HepG2 (cell line): Measurements from ENCODE around the gene SUSD3. TPM values are rescaled to one million over a fixed set of nuclear protein-coding genes. Genes with fewer than 3 reads are reported as not detected.

Source experiments
- ATAC-seq: fragments of 200-7000 bp; cut with Tn5 transposase; 3 replicates; pipeline ENCODE4 v1.9.1; 2020; ENCODE audit warnings: mild to moderate bottlenecking, moderate library complexity
- BruUV-seq: library from RNA; stranded (reverse); fragments of 400-500 nt; replicated peaks from 2 replicates; lab custom pipeline; 2021; lab: Mats Ljungman, UMichigan
- CTCF ChIA-PET: fragments of 300-600 bp; formaldehyde crosslinking; extraction: SDS; loops from one replicate; lab custom pipeline; 2021; ENCODE audit warnings: low total read pairs, inconsistent platforms, low intra/inter-chr PET ratio; lab: Yijun Ruan, JAX
- POLR2A ChIA-PET: fragments of 350-600 bp; sonication (Branson Sonifier 250); formaldehyde crosslinking; loops from one replicate; lab custom pipeline; 2020; ENCODE audit warnings: antibody characterized with exemption, inconsistent platforms; lab: Yijun Ruan, JAX
- DNase-seq: peaks from one replicate; pipeline ENCODE4 v3.0.0-alpha.2; 2015; ENCODE audit warnings: low spot score
- FAIRE-seq: peaks from 3 replicates; lab custom pipeline; 2011; peaks lifted over from hg19 to GRCh38; lab: Jason Lieb, UNC
- H2AFZ ChIP-seq: one replicate; pipeline ENCODE4 v1.6.1; 2011; ENCODE audit warnings: low read length, inconsistent platforms
- H3K27ac ChIP-seq: fragments of 300-600 bp; 3 replicates; pipeline ENCODE4 v1.8.0; 2011; ENCODE audit warnings: mixed run types, mild to moderate bottlenecking, mixed read lengths, low read length, inconsistent platforms; ENCODE audit not compliant: insufficient read depth; ENCODE audit errors: extremely low read length
- H3K27me3 ChIP-seq, 2 experiments: fragments of 200-600 bp in 1 of 2; 2 replicates in 1 of 2; 3 replicates in 1 of 2; pipeline versions ENCODE4 v1.6.0 to v1.8.0; 2011; ENCODE audit warnings: low read length in 2 of 2, mild to moderate bottlenecking in 2 of 2, moderate library complexity in 2 of 2, inconsistent platforms in 1 of 2; ENCODE audit not compliant: insufficient read depth in 2 of 2, control insufficient read depth in 1 of 2
- H3K36me3 ChIP-seq, 2 experiments: fragments of 200-600 bp in 1 of 2; replicated peaks in 1 of 2; 2 replicates in 1 of 2; 3 replicates in 1 of 2; pipeline versions ENCODE4 v1.5.1 to v1.8.0; 2011; ENCODE audit warnings: low read length in 2 of 2, inconsistent platforms in 1 of 2; ENCODE audit not compliant: insufficient read depth in 2 of 2, control insufficient read depth in 1 of 2
- H3K4me1 ChIP-seq: 2 replicates; pipeline ENCODE4 v1.5.1; 2012; ENCODE audit warnings: low read length, inconsistent platforms; ENCODE audit not compliant: insufficient read depth
- H3K4me2 ChIP-seq: 2 replicates; pipeline ENCODE4 v1.6.0; 2011; ENCODE audit warnings: low read depth, low read length, inconsistent platforms
- H3K4me3 ChIP-seq, 3 experiments: fragments of 200-600 bp in 1 of 3; sonication (generic), shearing (Covaris generic) in 1 of 3; replicated peaks in 1 of 3; 2 replicates each; pipeline ENCODE4 v1.5.1; 2011 to 2016; ENCODE audit warnings: low read length in 3 of 3, inconsistent platforms in 2 of 3, low read depth in 2 of 3, mild to moderate bottlenecking in 2 of 3, control low read depth in 1 of 3, mixed read lengths in 1 of 3; ENCODE audit not compliant: insufficient read depth in 1 of 3
- H3K79me2 ChIP-seq: one replicate; pipeline ENCODE4 v1.6.1; 2011; ENCODE audit warnings: low read length, inconsistent platforms; ENCODE audit not compliant: insufficient read depth
- H3K9ac ChIP-seq: 2 replicates; pipeline ENCODE4 v1.6.0; 2011; ENCODE audit warnings: mild to moderate bottlenecking, low read depth, low read length, inconsistent platforms; ENCODE audit not compliant: insufficient read depth
- H3K9me3 ChIP-seq: 2 replicates; pipeline ENCODE4 v1.5.1; 2012; ENCODE audit warnings: mild to moderate bottlenecking, low read length
- H4K20me1 ChIP-seq: 2 replicates; pipeline ENCODE4 v1.6.0; 2011; ENCODE audit warnings: inconsistent platforms, mild to moderate bottlenecking, low read length, moderate library complexity; ENCODE audit not compliant: insufficient read depth
- BRCA1 ChIP-seq: sonication (generic); formaldehyde crosslinking; IDR thresholded peaks from 2 replicates; pipeline ENCODE4 v1.4.0; 2020; ENCODE audit warnings: missing genetic modification reagents
- FOXC1 ChIP-seq: sonication (generic); formaldehyde crosslinking; IDR thresholded peaks from 2 replicates; pipeline ENCODE4 v1.8.0; 2022; ENCODE audit warnings: mild to moderate bottlenecking, missing genetic modification reagents, borderline replicate concordance
- HBP1 ChIP-seq: IDR thresholded peaks from 2 replicates; pipeline ENCODE4 v1.6.1; 2016; ENCODE audit warnings: low read depth, control low read depth
- KLF11 ChIP-seq: IDR thresholded peaks from 2 replicates; pipeline ENCODE4 v1.6.1; 2016; ENCODE audit warnings: missing compliant biosample characterization
- MXD4 ChIP-seq: IDR thresholded peaks from 2 replicates; pipeline ENCODE4 v1.6.1; 2016; ENCODE audit warnings: mild to moderate bottlenecking, missing biosample characterization, missing genetic modification reagents
- ZBED4 ChIP-seq: sonication (generic); formaldehyde crosslinking; IDR thresholded peaks from 2 replicates; pipeline ENCODE4 v1.4.0; 2020; ENCODE audit warnings: missing genetic modification reagents, borderline replicate concordance
- ZNF253 ChIP-seq: sonication (generic); formaldehyde crosslinking; IDR thresholded peaks from 2 replicates; pipeline ENCODE4 v1.8.0; 2022; ENCODE audit warnings: mild to moderate bottlenecking, missing genetic modification reagents, borderline replicate concordance
- ZNF335 ChIP-seq: sonication (generic); formaldehyde crosslinking; IDR thresholded peaks from 2 replicates; pipeline ENCODE4 v1.4.0; 2020; ENCODE audit warnings: missing genetic modification reagents
- ZNF414 ChIP-seq: sonication (generic); formaldehyde crosslinking; IDR thresholded peaks from 2 replicates; pipeline ENCODE4 v1.5.0; 2020; ENCODE audit warnings: missing genetic modification reagents
- ZNF703 ChIP-seq: sonication (generic); formaldehyde crosslinking; IDR thresholded peaks from 2 replicates; pipeline ENCODE4 v1.5.1; 2020; ENCODE audit warnings: missing genetic modification reagents, mild to moderate bottlenecking, moderate library complexity, borderline replicate concordance
- ZNF75D ChIP-seq: sonication (generic); formaldehyde crosslinking; IDR thresholded peaks from 2 replicates; pipeline ENCODE4 v1.8.1; 2023; ENCODE audit warnings: missing genetic modification reagents, mild to moderate bottlenecking, borderline replicate concordance
- WGBS: methylation state at CpG from one replicate; pipeline ENCODE4 v1.1.6; 2017; ENCODE audit warnings: low lambda C conversion rate; 5-methylcytosine and 5-hydroxymethylcytosine counted together
- in situ Hi-C: cut with HindIII; loops from 2 replicates; pipeline ENCODE4 v1.10.0; 2017; ENCODE audit warnings: low pct_unique_long_range_greater_than_20kb; ENCODE audit not compliant: extremely low pct_ligation_motif_present
- intact Hi-C: fragments of 100-400 bp; cut with micrococcal nuclease; formaldehyde crosslinking; loops from one replicate; pipeline ENCODE4 v1.10.0; 2022; ENCODE audit not compliant: unreplicated experiment
- polyA plus RNA-seq, 8 experiments: library from polyadenylated mRNA; depleted of rRNA in 3 of 8; stranded (reverse) in 7 of 8; unstranded in 1 of 8; fragments of >200 nt; fragmentation: Illumina TruSeq in 4 of 8; extraction: Trizol in 4 of 8; gene quantifications; 2 replicates each; pipeline versions ENCODE4 v1.2.1 to v1.2.3, GENCODE V29; 2011 to 2016; ENCODE audit warnings: low read depth in 4 of 8, missing spikeins in 1 of 8, mixed read lengths in 1 of 8; ENCODE audit not compliant: insufficient read depth in 1 of 8
- total RNA-seq, 5 experiments: library from RNA; depleted of rRNA; stranded (reverse); fragments of >200 nt; fragmentation: Illumina TruSeq; extraction: Trizol; gene quantifications; 2 replicates each; pipeline ENCODE4 v1.2.3, GENCODE V29; 2016; ENCODE audit warnings: low read depth in 1 of 5

SUSD3 gene
- total and polyA plus RNA-seq, 2 of the 13 experiments (the other 11 are each of a cell fraction or from before 2014, with no cell fraction given), result 7.0 to 9.1 TPM

GRCh38 chr9:93076101-93076791 is 17.7 kb downstream of the SUSD3 start:
- BruUV-seq, result no TSS peak
- Histone ChIP-seq H3K4me1 (peaks cover 15% of the 10 kb centered on the region; the same call in 1 of the 2 replicates), H3K9me3 (no peaks in the 10 kb centered on the region), H3K79me2 (no peaks in the 10 kb centered on the region), H3K27ac (no peak overlapping the region), H2AFZ (no peak overlapping the region), H3K4me2 (no peak overlapping the region), H3K36me3 (no peaks in the 10 kb centered on the region), H3K27me3 (no peaks in the 10 kb centered on the region), H3K4me3 (no peak overlapping the region), H4K20me1 (no peaks in the 10 kb centered on the region), H3K9ac (no peak overlapping the region)
- intact Hi-C loops, result no loop called here
- CTCF ChIA-PET, result no interaction called here
- ATAC-seq, result no peak
- TF ChIP-seq ZNF703 (CRISPR knock-in tag) (no peak), FOXC1 (no peak), BRCA1 (CRISPR knock-in tag) (no peak), MXD4 (CRISPR knock-in tag) (no peak), HBP1 (no peak), ZNF335 (no peak), KLF11 (no peak)
- FAIRE-seq, result no peak
- in situ Hi-C loops, result no loop called here
- WGBS, result 77% methylated on average over 11 of the region's 12 CpGs
- DNase-seq, result no peak
- POLR2A ChIA-PET, result no interaction called here

GRCh38 chr9:93076792-93077128 is 18.3 kb downstream of the SUSD3 start:
- peaks cover 14% of the 10 kb centered on the region; the same call in 1 of the 2 replicates for H3K4me1 ChIP-seq
- H3K4me2 ChIP-seq, result no peak overlapping the region
- no peak overlapping the region for H3K4me3 ChIP-seq
- WGBS, result 58% methylated on average over 2 of the region's 2 CpGs
- POLR2A ChIA-PET, result no interaction called here
- H3K9ac ChIP-seq, result no peak overlapping the region
- CTCF ChIA-PET, result no interaction called here
- DNase-seq (no peak), FAIRE-seq (no peak), ATAC-seq (no peak)
- H2AFZ ChIP-seq, result no peak overlapping the region
- no peaks in the 10 kb centered on the region for H4K20me1 ChIP-seq
- H3K27ac ChIP-seq, result no peak overlapping the region
- H3K36me3 ChIP-seq, result no peaks in the 10 kb centered on the region
- intact Hi-C loops (no loop called here), in situ Hi-C loops (no loop called here)
- H3K79me2 ChIP-seq, result no peaks in the 10 kb centered on the region
- H3K27me3 ChIP-seq, result no peaks in the 10 kb centered on the region
- H3K9me3 ChIP-seq, result no peaks in the 10 kb centered on the region
- BruUV-seq, result no TSS peak
- TF ChIP-seq ZNF253, result no peak
- TF ChIP-seq ZNF75D (CRISPR knock-in tag), result no peak
- TF ChIP-seq ZNF414 (CRISPR knock-in tag), result no peak
- no peak for TF ChIP-seq ZBED4 (CRISPR knock-in tag)
